Liver (tissue), 3 donors: ENCODE measurements around the gene KRT77.

ENCODE experiments used
- CTCF ChIP-seq: fragments of 150-350 bp; IDR thresholded peaks from 2 replicates; pipeline ENCODE4 v1.5.1; 2017; ENCODE audit warnings: improper control_type of control experiment, low read depth, low read length; ENCODE audit not compliant: missing input control
- EGR1 ChIP-seq, 2 donors: IDR thresholded peaks; 2 replicates each; pipeline ENCODE4 v1.6.1; 2016 to 2018; ENCODE audit warnings: antibody characterized with exemption in 2 of 2, low read depth in 2 of 2
- FOXA1 ChIP-seq: IDR thresholded peaks from 2 replicates; pipeline ENCODE4 v1.6.1; 2016; ENCODE audit warnings: antibody characterized with exemption
- GABPA ChIP-seq, 2 donors: IDR thresholded peaks in 1 of 2; conservative IDR thresholded peaks in 1 of 2; 2 replicates each; pipeline ENCODE4 v1.6.1; 2016; ENCODE audit warnings: antibody characterized with exemption in 2 of 2, mild to moderate bottlenecking in 1 of 2, moderate library complexity in 1 of 2
- HNF4A ChIP-seq, 2 donors: conservative IDR thresholded peaks; 2 replicates each; pipeline ENCODE4 v1.6.1; 2016; ENCODE audit warnings: antibody characterized with exemption in 2 of 2, mild to moderate bottlenecking in 2 of 2
- JUND ChIP-seq, 2 donors: IDR thresholded peaks; 2 replicates each; pipeline ENCODE4 v1.6.1; 2016; ENCODE audit warnings: antibody characterized with exemption in 2 of 2
- RAD21 ChIP-seq, 2 donors: IDR thresholded peaks; 2 replicates each; pipeline ENCODE4 v1.6.1; 2016; ENCODE audit warnings: antibody characterized with exemption in 2 of 2, mild to moderate bottlenecking in 2 of 2
- SP1 ChIP-seq: IDR thresholded peaks from 2 replicates; pipeline ENCODE4 v1.6.1; 2018; ENCODE audit warnings: antibody characterized with exemption, mild to moderate bottlenecking
- TAF1 ChIP-seq: conservative IDR thresholded peaks from 2 replicates; pipeline ENCODE4 v1.6.1; 2016; ENCODE audit warnings: antibody characterized with exemption, mild to moderate bottlenecking
- YY1 ChIP-seq: IDR thresholded peaks from 2 replicates; pipeline ENCODE4 v1.6.1; 2016; ENCODE audit warnings: antibody characterized with exemption, mild to moderate bottlenecking
- TF ChIP-seq, protein P1 (sequence below): IDR thresholded peaks from 2 replicates; pipeline ENCODE4 v1.6.1; 2016; ENCODE audit warnings: antibody characterized with exemption, mild to moderate bottlenecking
- TF ChIP-seq, protein P2 (sequence below): IDR thresholded peaks from 2 replicates; pipeline ENCODE4 v1.6.1; 2016; ENCODE audit warnings: antibody characterized with exemption
- TF ChIP-seq, protein P3 (sequence below): IDR thresholded peaks from 2 replicates; pipeline ENCODE4 v1.6.1; 2016; ENCODE audit warnings: antibody characterized with exemption
- donor health status: healthy.
- donor health status: healthy.

GRCh38 chr12:52703424-52703823, at the start of gene KRT77:
- TF ChIP-seq YY1 (no peak), CTCF (no peak), JUND (IDR thresholded peaks at IDR 0.05) (no peak), TAF1 (no peak), RAD21 (IDR thresholded peaks at IDR 0.05) (no peak), GABPA (IDR thresholded peaks at IDR 0.05 in 1 of 2, conservative IDR thresholded peaks at IDR 0.05 in 1 of 2) (no peak), FOXA1 (no peak), SP1 (no peak), HNF4A (conservative IDR thresholded peaks at IDR 0.05) (no peak), EGR1 (IDR thresholded peaks at IDR 0.05; ENCODE audit: low read depth in 2 of 2) (no peak)
- TF ChIP-seq, protein P1, sequence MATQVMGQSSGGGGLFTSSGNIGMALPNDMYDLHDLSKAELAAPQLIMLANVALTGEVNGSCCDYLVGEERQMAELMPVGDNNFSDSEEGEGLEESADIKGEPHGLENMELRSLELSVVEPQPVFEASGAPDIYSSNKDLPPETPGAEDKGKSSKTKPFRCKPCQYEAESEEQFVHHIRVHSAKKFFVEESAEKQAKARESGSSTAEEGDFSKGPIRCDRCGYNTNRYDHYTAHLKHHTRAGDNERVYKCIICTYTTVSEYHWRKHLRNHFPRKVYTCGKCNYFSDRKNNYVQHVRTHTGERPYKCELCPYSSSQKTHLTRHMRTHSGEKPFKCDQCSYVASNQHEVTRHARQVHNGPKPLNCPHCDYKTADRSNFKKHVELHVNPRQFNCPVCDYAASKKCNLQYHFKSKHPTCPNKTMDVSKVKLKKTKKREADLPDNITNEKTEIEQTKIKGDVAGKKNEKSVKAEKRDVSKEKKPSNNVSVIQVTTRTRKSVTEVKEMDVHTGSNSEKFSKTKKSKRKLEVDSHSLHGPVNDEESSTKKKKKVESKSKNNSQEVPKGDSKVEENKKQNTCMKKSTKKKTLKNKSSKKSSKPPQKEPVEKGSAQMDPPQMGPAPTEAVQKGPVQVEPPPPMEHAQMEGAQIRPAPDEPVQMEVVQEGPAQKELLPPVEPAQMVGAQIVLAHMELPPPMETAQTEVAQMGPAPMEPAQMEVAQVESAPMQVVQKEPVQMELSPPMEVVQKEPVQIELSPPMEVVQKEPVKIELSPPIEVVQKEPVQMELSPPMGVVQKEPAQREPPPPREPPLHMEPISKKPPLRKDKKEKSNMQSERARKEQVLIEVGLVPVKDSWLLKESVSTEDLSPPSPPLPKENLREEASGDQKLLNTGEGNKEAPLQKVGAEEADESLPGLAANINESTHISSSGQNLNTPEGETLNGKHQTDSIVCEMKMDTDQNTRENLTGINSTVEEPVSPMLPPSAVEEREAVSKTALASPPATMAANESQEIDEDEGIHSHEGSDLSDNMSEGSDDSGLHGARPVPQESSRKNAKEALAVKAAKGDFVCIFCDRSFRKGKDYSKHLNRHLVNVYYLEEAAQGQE: no peak
- TF ChIP-seq, protein P2, sequence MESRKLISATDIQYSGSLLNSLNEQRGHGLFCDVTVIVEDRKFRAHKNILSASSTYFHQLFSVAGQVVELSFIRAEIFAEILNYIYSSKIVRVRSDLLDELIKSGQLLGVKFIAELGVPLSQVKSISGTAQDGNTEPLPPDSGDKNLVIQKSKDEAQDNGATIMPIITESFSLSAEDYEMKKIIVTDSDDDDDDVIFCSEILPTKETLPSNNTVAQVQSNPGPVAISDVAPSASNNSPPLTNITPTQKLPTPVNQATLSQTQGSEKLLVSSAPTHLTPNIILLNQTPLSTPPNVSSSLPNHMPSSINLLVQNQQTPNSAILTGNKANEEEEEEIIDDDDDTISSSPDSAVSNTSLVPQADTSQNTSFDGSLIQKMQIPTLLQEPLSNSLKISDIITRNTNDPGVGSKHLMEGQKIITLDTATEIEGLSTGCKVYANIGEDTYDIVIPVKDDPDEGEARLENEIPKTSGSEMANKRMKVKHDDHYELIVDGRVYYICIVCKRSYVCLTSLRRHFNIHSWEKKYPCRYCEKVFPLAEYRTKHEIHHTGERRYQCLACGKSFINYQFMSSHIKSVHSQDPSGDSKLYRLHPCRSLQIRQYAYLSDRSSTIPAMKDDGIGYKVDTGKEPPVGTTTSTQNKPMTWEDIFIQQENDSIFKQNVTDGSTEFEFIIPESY: no peak
- TF ChIP-seq, protein P3, sequence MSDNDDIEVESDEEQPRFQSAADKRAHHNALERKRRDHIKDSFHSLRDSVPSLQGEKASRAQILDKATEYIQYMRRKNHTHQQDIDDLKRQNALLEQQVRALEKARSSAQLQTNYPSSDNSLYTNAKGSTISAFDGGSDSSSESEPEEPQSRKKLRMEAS: no peak
